Liver (tissue), 9 donors: ENCODE measurements around the gene BRIP1. TPM values are rescaled to one million over a fixed set of nuclear protein-coding genes. Genes with fewer than 3 reads are reported as not detected.

Source experiments
- DNase-seq: peaks from one replicate; pipeline ENCODE4 v3.0.0-alpha.2; 2017; ENCODE audit warnings: low spot score
- H3K27ac ChIP-seq, 2 donors: one replicate each; pipeline ENCODE4 v1.7.0; 2013; ENCODE audit warnings: inconsistent platforms in 2 of 2, low read length in 2 of 2, control low read depth in 1 of 2, low read depth in 1 of 2, mild to moderate bottlenecking in 1 of 2
- H3K27me3 ChIP-seq, 4 donors: one replicate each; pipeline versions ENCODE4 v1.6.1 to v1.7.0; 2013; ENCODE audit warnings: low read length in 3 of 4, inconsistent platforms in 1 of 4, mild to moderate bottlenecking in 1 of 4, moderate library complexity in 1 of 4; ENCODE audit not compliant: control insufficient read depth in 4 of 4, insufficient read depth in 4 of 4
- H3K36me3 ChIP-seq, 4 donors: one replicate each; pipeline versions ENCODE4 v1.6.1 to v1.7.0; 2013; ENCODE audit warnings: low read length in 3 of 4, mild to moderate bottlenecking in 3 of 4, low read depth in 1 of 4, moderate library complexity in 1 of 4; ENCODE audit not compliant: control insufficient read depth in 4 of 4, insufficient read depth in 3 of 4
- H3K4me1 ChIP-seq, 4 donors: one replicate each; pipeline versions ENCODE4 v1.6.1 to v1.7.0; 2013; ENCODE audit warnings: low read length in 3 of 4, mild to moderate bottlenecking in 3 of 4, moderate library complexity in 1 of 4; ENCODE audit not compliant: control insufficient read depth in 4 of 4, insufficient read depth in 4 of 4
- H3K4me3 ChIP-seq, 3 donors: one replicate each; pipeline versions ENCODE4 v1.6.1 to v1.7.0; 2013; ENCODE audit warnings: low read length in 3 of 3, control low read depth in 1 of 3, low read depth in 1 of 3, mild to moderate bottlenecking in 1 of 3
- H3K9ac ChIP-seq, 2 donors: one replicate each; pipeline ENCODE4 v1.7.0; 2013; ENCODE audit warnings: low read length in 2 of 2, mild to moderate bottlenecking in 2 of 2, moderate library complexity in 2 of 2, control low read depth in 1 of 2, low read depth in 1 of 2
- H3K9me3 ChIP-seq, 4 donors: one replicate each; pipeline versions ENCODE4 v1.6.1 to v1.7.0; 2013; ENCODE audit warnings: low read length in 3 of 4; ENCODE audit not compliant: control insufficient read depth in 4 of 4
- ATF3 ChIP-seq: IDR thresholded peaks from 2 replicates; pipeline ENCODE4 v1.6.1; 2016; ENCODE audit warnings: antibody characterized with exemption
- CTCF ChIP-seq: fragments of 150-350 bp; IDR thresholded peaks from 2 replicates; pipeline ENCODE4 v1.5.1; 2017; ENCODE audit warnings: improper control_type of control experiment, low read depth, low read length; ENCODE audit not compliant: missing input control
- EGR1 ChIP-seq, 2 donors: IDR thresholded peaks; 2 replicates each; pipeline ENCODE4 v1.6.1; 2016 to 2018; ENCODE audit warnings: antibody characterized with exemption in 2 of 2, low read depth in 2 of 2
- FOXA1 ChIP-seq: IDR thresholded peaks from 2 replicates; pipeline ENCODE4 v1.6.1; 2016; ENCODE audit warnings: antibody characterized with exemption
- FOXA2 ChIP-seq: IDR thresholded peaks from 2 replicates; pipeline ENCODE4 v1.6.1; 2016; ENCODE audit warnings: antibody characterized with exemption
- GABPA ChIP-seq, 2 donors: IDR thresholded peaks in 1 of 2; conservative IDR thresholded peaks in 1 of 2; 2 replicates each; pipeline ENCODE4 v1.6.1; 2016; ENCODE audit warnings: antibody characterized with exemption in 2 of 2, mild to moderate bottlenecking in 1 of 2, moderate library complexity in 1 of 2
- HNF4A ChIP-seq, 2 donors: conservative IDR thresholded peaks; 2 replicates each; pipeline ENCODE4 v1.6.1; 2016; ENCODE audit warnings: antibody characterized with exemption in 2 of 2, mild to moderate bottlenecking in 2 of 2
- HNF4G ChIP-seq: IDR thresholded peaks from 2 replicates; pipeline ENCODE4 v1.6.1; 2016; ENCODE audit warnings: antibody characterized with exemption
- JUND ChIP-seq, 2 donors: IDR thresholded peaks; 2 replicates each; pipeline ENCODE4 v1.6.1; 2016; ENCODE audit warnings: antibody characterized with exemption in 2 of 2
- RAD21 ChIP-seq, 2 donors: IDR thresholded peaks; 2 replicates each; pipeline ENCODE4 v1.6.1; 2016; ENCODE audit warnings: antibody characterized with exemption in 2 of 2, mild to moderate bottlenecking in 2 of 2
- REST ChIP-seq: IDR thresholded peaks from 2 replicates; pipeline ENCODE4 v1.6.1; 2016; ENCODE audit warnings: antibody characterized with exemption, mild to moderate bottlenecking
- RXRA ChIP-seq, 2 donors: IDR thresholded peaks; 2 replicates each; pipeline ENCODE4 v1.6.1; 2017 to 2018; ENCODE audit warnings: antibody characterized with exemption in 2 of 2, mild to moderate bottlenecking in 1 of 2
- SP1 ChIP-seq: IDR thresholded peaks from 2 replicates; pipeline ENCODE4 v1.6.1; 2018; ENCODE audit warnings: antibody characterized with exemption, mild to moderate bottlenecking
- TAF1 ChIP-seq: conservative IDR thresholded peaks from 2 replicates; pipeline ENCODE4 v1.6.1; 2016; ENCODE audit warnings: antibody characterized with exemption, mild to moderate bottlenecking
- ZBTB33 ChIP-seq: IDR thresholded peaks from 2 replicates; pipeline ENCODE4 v1.6.1; 2016; ENCODE audit warnings: antibody characterized with exemption
- WGBS: extraction: QIAGEN DNeasy Blood & Tissue Kit; methylation state at CpG from one replicate; pipeline ENCODE4 v1.1.7; 2013; 5-methylcytosine and 5-hydroxymethylcytosine counted together
- polyA plus RNA-seq, 2 donors: library from polyadenylated mRNA; stranded (reverse) in 1 of 2; unstranded in 1 of 2; fragments of 200-250 nt in 1 of 2; fragments of >200 nt in 1 of 2; fragmentation: Nextera tagmentation in 1 of 2; extraction: Ambion mirVana in 1 of 2; gene quantifications; one replicate each; pipeline versions ENCODE4 v1.2.1 to v1.2.3, GENCODE V29; 2013 to 2015
- total RNA-seq, 2 donors: library from RNA; depleted of rRNA; stranded (reverse); fragments of >200 nt; gene quantifications; one replicate each; pipeline ENCODE4 v1.2.3, GENCODE V29; 2014
- donor health status: healthy.
- donor health status: healthy.
- donor health status: healthy.
- donor health status: healthy.
- donor health status: healthy.

BRIP1 gene
- total and polyA plus RNA-seq, 4 donors = 0.24 to 10.3 (median 0.90) TPM

- Histone ChIP-seq H3K9me3 (no peaks in the 10 kb centered on the region), H3K27me3 (no peaks in the 10 kb centered on the region), H3K4me1 (peaks cover 0 to 1% (median 0%) of the 10 kb centered on the region in 4 donors), H3K27ac (no peak overlapping the region), H3K36me3 (peaks cover 4 to 20% (median 6%) of the 10 kb centered on the region in 4 donors), H3K4me3 (no peak overlapping the region), H3K9ac (no peak overlapping the region)
- DNase-seq = no peak
- no peak for TF ChIP-seq REST
- 96% methylated on average over 3 of the region's 3 CpGs for WGBS
Observed at GRCh38 chr17:61884864-61885263, 21.5 kb upstream of the BRIP1 start.

GRCh38 chr17:61880589-61881102 lies 17.3 kb upstream of the BRIP1 start:
- Histone ChIP-seq H3K4me3 (no peak overlapping the region), H3K9me3 (no peaks in the 10 kb centered on the region), H3K27me3 (no peaks in the 10 kb centered on the region), H3K4me1 (peaks cover 0 to 1% (median 0%) of the 10 kb centered on the region in 4 donors), H3K9ac (no peak overlapping the region), H3K27ac (no peak overlapping the region), H3K36me3 (peaks cover 0 to 27% (median 12%) of the 10 kb centered on the region in 4 donors)
- TF ChIP-seq FOXA2 (no peak), HNF4A (conservative IDR thresholded peaks at IDR 0.05) (no peak), RXRA (IDR thresholded peaks at IDR 0.05) (no peak), FOXA1 (no peak)
- DNase-seq = no peak
- 99% methylated on average over 4 of the region's 4 CpGs for WGBS

- DNase-seq = no peak
- H3K36me3 ChIP-seq = peaks cover 0 to 25% (median 10%) of the 10 kb centered on the region in 4 donors
- H3K4me3 ChIP-seq = no peak overlapping the region
- no peak overlapping the region for H3K9ac ChIP-seq
- 96% methylated on average over 3 of the region's 3 CpGs for WGBS
- H3K27me3 ChIP-seq = no peaks in the 10 kb centered on the region
- no peaks in the 10 kb centered on the region for H3K9me3 ChIP-seq
- H3K27ac ChIP-seq = no peak overlapping the region
- no peaks in the 10 kb centered on the region for H3K4me1 ChIP-seq
- no peak for TF ChIP-seq JUND (IDR thresholded peaks at IDR 0.05)
- TF ChIP-seq RXRA (IDR thresholded peaks at IDR 0.05) = no peak
- no peak for TF ChIP-seq FOXA2
- no peak for TF ChIP-seq EGR1 (IDR thresholded peaks at IDR 0.05; ENCODE audit: low read depth in 2 of 2)
- TF ChIP-seq HNF4G = no peak
- TF ChIP-seq ZBTB33 = no peak
- TF ChIP-seq CTCF = no peak
- TF ChIP-seq RAD21 (IDR thresholded peaks at IDR 0.05) = no peak
- no peak for TF ChIP-seq HNF4A (conservative IDR thresholded peaks at IDR 0.05)
- no peak for TF ChIP-seq REST
- no peak for TF ChIP-seq GABPA (IDR thresholded peaks at IDR 0.05 in 1 of 2, conservative IDR thresholded peaks at IDR 0.05 in 1 of 2)
- TF ChIP-seq TAF1 = no peak
- TF ChIP-seq FOXA1 = no peak
- no peak for TF ChIP-seq ATF3
- no peak for TF ChIP-seq SP1
Observed at GRCh38 chr17:61878984-61879612, 15.8 kb upstream of the BRIP1 start.
